Bronchial epithelial cell (primary cell): ENCODE measurements around the gene MACF1. TPM values are rescaled to one million over a fixed set of nuclear protein-coding genes. Genes with fewer than 3 reads are reported as not detected.
"Not testable (repeated sequence)": the region's sequence is repeated elsewhere in the genome, so short reads cannot be mapped to it uniquely, and the experiment has no call there.

Experiments used
- DNase-seq: peaks from one replicate; pipeline ENCODE4 v3.0.0-alpha.2; 2010; ENCODE audit warnings: low read depth
- FAIRE-seq: peaks from 2 replicates; lab custom pipeline; 2011; peaks lifted over from hg19 to GRCh38; lab: Jason Lieb, UNC
- H3K27me3 ChIP-seq: 2 replicates; pipeline ENCODE4 v1.5.1; 2011; ENCODE audit warnings: low read length; ENCODE audit not compliant: control insufficient read depth, insufficient read depth
- H3K36me3 ChIP-seq: 2 replicates; pipeline ENCODE4 v1.5.1; 2011; ENCODE audit warnings: low read length; ENCODE audit not compliant: control insufficient read depth, insufficient read depth
- H3K4me3 ChIP-seq: 2 replicates; pipeline ENCODE4 v1.5.1; 2011; ENCODE audit warnings: mild to moderate bottlenecking, low read depth, low read length, control low read depth
- total RNA-seq: library from RNA; depleted of rRNA; stranded (reverse); fragments of >200 nt; gene quantifications from 2 replicates; pipeline ENCODE4 v1.2.1, GENCODE V29; 2014
- TF ChIP-seq, protein P1 (sequence below): IDR thresholded peaks from 2 replicates; pipeline ENCODE4 v1.5.1; 2011; ENCODE audit warnings: mild to moderate bottlenecking, moderate library complexity, low read length, control low read depth, inconsistent platforms; ENCODE audit not compliant: insufficient read depth, severe bottlenecking

Gene MACF1
- total RNA-seq, 1 donor from 2014 or later, result 163 TPM

DNA sequence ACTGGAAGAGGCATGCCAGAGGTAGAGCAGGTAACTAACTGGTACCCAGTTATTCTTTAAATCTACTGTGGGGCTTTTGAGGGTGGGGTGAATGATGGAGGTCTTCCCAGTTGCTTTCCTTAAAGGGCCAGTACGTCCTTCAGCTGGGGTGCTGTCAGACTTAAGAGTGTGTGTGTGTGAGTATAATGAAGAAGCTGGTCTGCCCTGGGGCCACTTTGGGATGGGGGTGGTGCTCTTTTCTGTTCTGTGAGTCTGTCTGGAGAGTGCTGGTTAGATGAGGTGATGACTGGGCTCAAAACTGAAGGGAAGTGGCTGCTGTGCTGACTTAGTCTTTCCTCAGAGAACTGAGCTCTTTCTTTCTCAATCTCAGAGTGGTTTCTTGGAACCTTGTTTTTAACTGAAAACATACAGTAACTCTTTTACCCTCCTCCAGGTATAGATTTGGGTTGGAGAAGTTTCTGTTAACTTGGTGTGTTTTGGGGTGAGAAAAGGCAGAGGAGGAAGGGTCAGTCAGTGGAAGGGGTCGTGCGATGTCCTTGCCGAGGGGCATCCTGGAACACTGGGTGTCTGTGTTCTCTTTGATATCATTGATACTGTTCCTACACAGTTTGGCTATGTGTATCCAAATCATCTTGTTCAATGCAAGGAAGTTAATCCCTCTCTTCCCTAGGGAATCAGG lies 746 bp downstream of the MACF1 start:
- H3K27me3 ChIP-seq, result no peaks in the 10 kb centered on the region
- no peak overlapping the region for H3K4me3 ChIP-seq
- FAIRE-seq (no peak), DNase-seq (peak; percentile 83)
- TF ChIP-seq, protein P1, sequence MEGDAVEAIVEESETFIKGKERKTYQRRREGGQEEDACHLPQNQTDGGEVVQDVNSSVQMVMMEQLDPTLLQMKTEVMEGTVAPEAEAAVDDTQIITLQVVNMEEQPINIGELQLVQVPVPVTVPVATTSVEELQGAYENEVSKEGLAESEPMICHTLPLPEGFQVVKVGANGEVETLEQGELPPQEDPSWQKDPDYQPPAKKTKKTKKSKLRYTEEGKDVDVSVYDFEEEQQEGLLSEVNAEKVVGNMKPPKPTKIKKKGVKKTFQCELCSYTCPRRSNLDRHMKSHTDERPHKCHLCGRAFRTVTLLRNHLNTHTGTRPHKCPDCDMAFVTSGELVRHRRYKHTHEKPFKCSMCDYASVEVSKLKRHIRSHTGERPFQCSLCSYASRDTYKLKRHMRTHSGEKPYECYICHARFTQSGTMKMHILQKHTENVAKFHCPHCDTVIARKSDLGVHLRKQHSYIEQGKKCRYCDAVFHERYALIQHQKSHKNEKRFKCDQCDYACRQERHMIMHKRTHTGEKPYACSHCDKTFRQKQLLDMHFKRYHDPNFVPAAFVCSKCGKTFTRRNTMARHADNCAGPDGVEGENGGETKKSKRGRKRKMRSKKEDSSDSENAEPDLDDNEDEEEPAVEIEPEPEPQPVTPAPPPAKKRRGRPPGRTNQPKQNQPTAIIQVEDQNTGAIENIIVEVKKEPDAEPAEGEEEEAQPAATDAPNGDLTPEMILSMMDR, result no peak
- H3K36me3 ChIP-seq, result no peaks in the 10 kb centered on the region

DNA sequence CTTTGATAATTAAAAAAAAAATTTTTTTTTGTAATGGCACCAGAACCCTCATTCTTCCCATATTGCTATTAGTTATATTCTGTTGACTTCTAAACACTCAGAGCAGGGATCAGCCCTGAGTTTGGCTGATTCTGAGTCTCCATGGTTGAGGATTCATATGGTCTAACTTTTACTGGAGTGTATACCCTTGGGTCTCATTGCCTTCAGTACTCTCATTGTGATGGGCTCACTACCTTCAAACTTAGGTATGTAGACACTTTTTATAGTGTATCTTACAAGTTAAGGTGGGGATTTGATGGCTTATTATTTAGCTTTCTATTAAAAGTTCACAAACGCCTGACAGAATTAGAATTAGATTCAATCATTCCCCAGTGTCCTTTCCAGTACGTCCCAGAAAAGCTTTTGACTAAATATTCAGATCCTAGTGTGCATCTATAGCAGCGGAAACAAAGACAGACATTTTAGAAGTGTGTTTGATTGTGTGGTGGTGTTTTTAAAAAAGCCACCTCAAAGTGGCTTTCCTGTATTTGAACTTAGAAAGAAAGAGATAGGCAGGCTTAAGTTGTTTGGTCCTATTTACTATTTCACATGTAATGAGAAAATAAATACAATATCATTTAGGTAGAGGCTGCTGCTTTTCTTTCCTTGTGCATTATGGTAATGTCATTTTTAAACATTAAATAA lies 1.4 kb downstream of the MACF1 start:
- FAIRE-seq (no peak), DNase-seq (no peak)
- Histone ChIP-seq H3K27me3 (no peaks in the 10 kb centered on the region), H3K36me3 (no peaks in the 10 kb centered on the region), H3K4me3 (no peak overlapping the region)
- TF ChIP-seq, protein P1, result no peak

DNA sequence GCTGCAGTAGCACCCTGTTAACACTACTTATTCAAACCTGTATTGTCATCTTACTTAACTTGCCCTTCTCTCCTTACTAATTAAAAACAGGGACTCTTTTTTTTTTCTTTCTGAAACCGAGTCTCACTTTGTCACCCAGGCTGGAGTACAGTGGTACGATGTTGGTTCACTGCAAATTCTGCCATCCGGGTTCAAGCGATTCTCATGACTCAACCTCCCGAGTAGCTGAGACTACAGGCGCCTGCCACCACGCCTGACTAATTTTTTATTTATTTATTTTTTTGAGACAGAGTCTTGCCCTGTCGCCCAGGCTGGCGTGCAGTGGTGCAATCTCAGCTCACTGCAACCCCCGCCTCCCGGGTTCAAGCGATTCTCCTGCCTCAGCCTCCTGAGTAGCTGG lies 3.9 kb downstream of the MACF1 start:
- not testable (repeated sequence) for DNase-seq, H3K4me3 ChIP-seq, H3K36me3 ChIP-seq, FAIRE-seq, H3K27me3 ChIP-seq

DNA sequence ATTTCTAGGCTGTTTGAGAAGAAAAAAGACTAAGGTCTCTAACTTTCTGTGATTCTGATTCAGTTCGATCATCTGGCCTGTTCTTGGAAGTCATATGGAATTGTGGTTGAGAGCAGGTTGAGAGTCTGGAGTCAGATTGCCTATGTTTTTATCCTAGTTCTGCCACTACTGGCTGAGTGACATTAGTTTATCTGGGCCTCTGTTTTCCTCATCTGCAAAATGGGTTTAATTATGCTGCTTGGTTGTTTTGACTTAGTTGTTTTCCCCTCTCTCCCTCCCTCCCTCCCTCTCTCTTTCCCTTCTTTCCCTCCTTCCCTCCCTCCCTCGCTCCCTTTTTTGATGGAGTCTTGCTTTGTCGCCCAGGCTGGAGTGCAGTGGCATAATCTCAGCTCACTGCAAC lies 6.2 kb downstream of the MACF1 start:
- Histone ChIP-seq H3K27me3 (no peaks in the 10 kb centered on the region), H3K36me3 (no peaks in the 10 kb centered on the region), H3K4me3 (no peak overlapping the region)
- TF ChIP-seq, protein P1, result no peak
- DNase-seq, result no peak
- FAIRE-seq, result no peak

DNA sequence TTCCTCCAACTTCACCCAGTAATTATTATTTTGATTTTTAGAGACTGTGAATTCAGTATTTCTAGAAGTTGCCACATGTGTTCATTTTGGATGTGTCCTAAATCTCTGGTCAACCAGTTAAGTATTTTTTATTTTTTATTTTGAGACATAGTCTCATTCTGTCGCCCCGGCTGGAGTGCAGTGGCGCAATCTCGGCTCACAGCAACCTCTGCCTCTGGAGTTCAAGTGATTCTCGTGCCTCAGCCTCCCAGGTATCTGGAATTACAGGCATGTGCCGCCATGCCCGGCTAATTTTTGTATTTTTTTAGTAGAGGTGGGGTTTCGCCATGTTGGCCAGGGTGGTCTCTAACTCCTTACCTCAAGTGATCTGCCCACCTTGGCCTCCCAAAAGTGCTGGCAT lies 8.0 kb downstream of the MACF1 start:
- FAIRE-seq (no peak), DNase-seq (no peak)
- TF ChIP-seq, protein P1, result no peak
- no peaks in the 10 kb centered on the region for H3K36me3 ChIP-seq
- no peak overlapping the region for H3K4me3 ChIP-seq
- H3K27me3 ChIP-seq, result no peaks in the 10 kb centered on the region

DNA sequence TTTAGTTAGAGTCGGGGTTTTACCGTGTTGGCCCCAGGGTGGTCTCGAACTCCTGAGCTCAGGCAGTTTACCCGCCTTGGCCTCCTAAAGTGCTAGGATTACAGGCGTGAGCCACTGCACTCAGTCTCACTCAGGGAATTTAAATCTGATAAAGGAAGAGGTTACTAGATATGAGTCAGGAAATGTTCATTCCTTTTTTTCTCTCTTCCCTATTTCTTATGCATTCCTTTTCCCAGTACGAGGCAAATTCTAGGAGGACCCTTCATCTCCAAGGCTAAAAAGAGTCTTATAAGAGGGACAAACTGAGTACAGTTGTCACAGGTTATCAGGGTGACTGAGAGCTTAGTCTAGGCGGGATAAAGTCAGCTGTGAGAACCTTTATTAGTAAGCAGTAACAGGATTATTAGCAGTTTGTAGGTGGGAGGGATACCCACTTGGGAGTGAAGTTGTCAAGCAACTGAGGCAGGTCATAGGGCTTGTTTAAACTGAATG lies 9.1 kb downstream of the MACF1 start:
- peak; percentile 59 for DNase-seq
- TF ChIP-seq, protein P1, result no peak
- no peak for FAIRE-seq

More for the DNA sequence above, 9.1 kb downstream of the MACF1 start:
- Histone ChIP-seq H3K36me3 (no peaks in the 10 kb centered on the region), H3K27me3 (no peaks in the 10 kb centered on the region), H3K4me3 (no peak overlapping the region)
